ENCODE data around the gene PNN.

DNA sequence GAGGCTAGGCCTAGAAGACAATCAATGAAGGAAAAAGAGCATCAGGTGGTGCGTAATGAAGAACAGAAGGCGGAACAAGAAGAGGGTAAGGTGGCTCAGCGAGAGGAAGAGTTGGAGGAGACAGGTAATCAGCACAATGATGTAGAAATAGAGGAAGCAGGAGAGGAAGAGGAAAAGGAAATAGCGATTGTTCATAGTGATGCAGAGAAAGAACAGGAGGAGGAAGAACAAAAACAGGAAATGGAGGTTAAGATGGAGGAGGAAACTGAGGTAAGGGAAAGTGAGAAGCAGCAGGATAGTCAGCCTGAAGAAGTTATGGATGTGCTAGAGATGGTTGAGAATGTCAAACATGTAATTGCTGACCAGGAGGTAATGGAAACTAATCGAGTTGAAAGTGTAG lies 5.5 kb downstream of the PNN start:
- TF ChIP-seq, protein P1, sequence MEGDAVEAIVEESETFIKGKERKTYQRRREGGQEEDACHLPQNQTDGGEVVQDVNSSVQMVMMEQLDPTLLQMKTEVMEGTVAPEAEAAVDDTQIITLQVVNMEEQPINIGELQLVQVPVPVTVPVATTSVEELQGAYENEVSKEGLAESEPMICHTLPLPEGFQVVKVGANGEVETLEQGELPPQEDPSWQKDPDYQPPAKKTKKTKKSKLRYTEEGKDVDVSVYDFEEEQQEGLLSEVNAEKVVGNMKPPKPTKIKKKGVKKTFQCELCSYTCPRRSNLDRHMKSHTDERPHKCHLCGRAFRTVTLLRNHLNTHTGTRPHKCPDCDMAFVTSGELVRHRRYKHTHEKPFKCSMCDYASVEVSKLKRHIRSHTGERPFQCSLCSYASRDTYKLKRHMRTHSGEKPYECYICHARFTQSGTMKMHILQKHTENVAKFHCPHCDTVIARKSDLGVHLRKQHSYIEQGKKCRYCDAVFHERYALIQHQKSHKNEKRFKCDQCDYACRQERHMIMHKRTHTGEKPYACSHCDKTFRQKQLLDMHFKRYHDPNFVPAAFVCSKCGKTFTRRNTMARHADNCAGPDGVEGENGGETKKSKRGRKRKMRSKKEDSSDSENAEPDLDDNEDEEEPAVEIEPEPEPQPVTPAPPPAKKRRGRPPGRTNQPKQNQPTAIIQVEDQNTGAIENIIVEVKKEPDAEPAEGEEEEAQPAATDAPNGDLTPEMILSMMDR (IDR thresholded peaks at IDR 0.05; ENCODE audit: low read depth, low read length): no peak
- no peak for TF ChIP-seq POLR2A (IDR thresholded peaks at IDR 0.05; ENCODE audit: extremely low read depth, insufficient read length)
